Measurements from ENCODE around the gene LYPD6B. TPM values are rescaled to one million over a fixed set of nuclear protein-coding genes. Genes with fewer than 3 reads are reported as not detected.

LYPD6B gene
- polyA plus RNA-seq, 3 donors, result 30.4 to 33.6 (median 31.8) TPM

- no peak for DNase-seq
Measured at GRCh38 chr2:149103081-149103620, 64.7 kb downstream of the LYPD6B start.

GRCh38 chr2:149104221-149104620 lies 65.7 kb downstream of the LYPD6B start:
- no peak for DNase-seq

- no peak for DNase-seq
Measured at GRCh38 chr2:149112068-149112467, 73.6 kb downstream of the LYPD6B start.

- DNase-seq, result no peak
Measured at GRCh38 chr2:149112713-149113112, 74.2 kb downstream of the LYPD6B start.

GRCh38 chr2:149115781-149116180 lies 77.3 kb downstream of the LYPD6B start:
- no peak for DNase-seq

- DNase-seq, result no peak
Measured at GRCh38 chr2:149119368-149119767, 80.9 kb downstream of the LYPD6B start.

- no peak for DNase-seq
Measured at GRCh38 chr2:149122516-149122915, 84.0 kb downstream of the LYPD6B start.

- DNase-seq, result no peak
Measured at GRCh38 chr2:149125031-149125725, 86.7 kb downstream of the LYPD6B start.

GRCh38 chr2:149129433-149129832 lies 90.9 kb downstream of the LYPD6B start:
- no peak for DNase-seq

GRCh38 chr2:149132339-149132738 lies 93.8 kb downstream of the LYPD6B start:
- DNase-seq, result no peak

GRCh38 chr2:149132901-149133300 lies 94.4 kb downstream of the LYPD6B start:
- DNase-seq, result no peak

GRCh38 chr2:149134335-149134923 lies 95.9 kb downstream of the LYPD6B start:
- DNase-seq, result no peak

- no peak for DNase-seq
Measured at GRCh38 chr2:149136111-149136510, 97.6 kb downstream of the LYPD6B start.

- DNase-seq, result no peak
Measured at GRCh38 chr2:149141046-149141445, 102.5 kb downstream of the LYPD6B start.

- DNase-seq, result no peak
Measured at GRCh38 chr2:149143734-149144133, 105.2 kb downstream of the LYPD6B start.

GRCh38 chr2:149145314-149146295 lies 107.1 kb downstream of the LYPD6B start:
- DNase-seq, result no peak

- DNase-seq, result no peak
Measured at GRCh38 chr2:149146876-149147275, 108.4 kb downstream of the LYPD6B start.

GRCh38 chr2:149148194-149149006 lies 109.9 kb downstream of the LYPD6B start:
- DNase-seq, result peak; percentile 75

GRCh38 chr2:149149007-149149297 lies 110.5 kb downstream of the LYPD6B start:
- no peak for DNase-seq

- no peak for DNase-seq
Measured at GRCh38 chr2:149152469-149152953, 114.0 kb downstream of the LYPD6B start.

GRCh38 chr2:149155196-149155969 lies 116.9 kb downstream of the LYPD6B start:
- no peak for DNase-seq
